Measurements from ENCODE around the gene ATG13. TPM values are rescaled to one million over a fixed set of nuclear protein-coding genes. Genes with fewer than 3 reads are reported as not detected.

Gene ATG13
- polyA plus RNA-seq, 1 donor from 2014 or later = 21.1 TPM

GRCh38 chr11:46710821-46711269 lies 93.5 kb downstream of the ATG13 start:
- no peaks in the 10 kb centered on the region for H4K20me1 ChIP-seq (ENCODE audit: insufficient read depth)
- no peak overlapping the region for H3K4me2 ChIP-seq (ENCODE audit: low read length)

GRCh38 chr11:46711303-46711702 lies 94.0 kb downstream of the ATG13 start:
- Histone ChIP-seq H3F3A (ENCODE audit: insufficient read depth, low read length, poor library complexity, severe bottlenecking) (no peaks in the 10 kb centered on the region), H3K36me3 (ENCODE audit: insufficient read depth, low read length) (no peaks in the 10 kb centered on the region), H3K27ac (ENCODE audit: low read length) (no peak overlapping the region), H3K4me3 (ENCODE audit: low read length) (no peak overlapping the region), H3K9me2 (ENCODE audit: insufficient read depth, low read length) (no peaks in the 10 kb centered on the region), H2AFZ (ENCODE audit: low read depth, low read length) (no peak overlapping the region), H3K9me3 (ENCODE audit: low read length) (no peaks in the 10 kb centered on the region), H3K4me2 (ENCODE audit: low read length) (no peak overlapping the region), H3K27me3 (ENCODE audit: insufficient read depth, low read depth, low read length) (no peaks in the 10 kb centered on the region), H3K9ac (ENCODE audit: low read length) (no peak overlapping the region), H3K79me2 (replicated peaks; ENCODE audit: insufficient read depth, low read length) (no peaks in the 10 kb centered on the region), H4K20me1 (ENCODE audit: insufficient read depth) (no peaks in the 10 kb centered on the region)
- TF ChIP-seq POLR2AphosphoS5 (IDR thresholded peaks at IDR 0.05) (no peak), TAF1 (IDR thresholded peaks at IDR 0.05; ENCODE audit: low read depth) (no peak)

More at GRCh38 chr11:46710821-46711269, 93.5 kb downstream of the ATG13 start:
- TF ChIP-seq SMC3 (conservative IDR thresholded peaks at IDR 0.05; ENCODE audit: poor library complexity) (no peak), EZH2 (IDR thresholded peaks at IDR 0.05; ENCODE audit: borderline replicate concordance, insufficient read depth, low read length, poor library complexity, severe bottlenecking) (no peak), CTCF (IDR thresholded peaks at IDR 0.05; ENCODE audit: poor library complexity, severe bottlenecking) (no peak), RAD21 (conservative IDR thresholded peaks at IDR 0.05) (no peak), EP300 (conservative IDR thresholded peaks at IDR 0.05; ENCODE audit: poor library complexity, severe bottlenecking) (no peak), POLR2AphosphoS5 (IDR thresholded peaks at IDR 0.05) (no peak), REST (IDR thresholded peaks at IDR 0.05; ENCODE audit: borderline replicate concordance) (no peak), TAF1 (IDR thresholded peaks at IDR 0.05; ENCODE audit: low read depth) (no peak), MXI1 (conservative IDR thresholded peaks at IDR 0.05; ENCODE audit: poor library complexity, severe bottlenecking) (no peak)
- Histone ChIP-seq H3K4me3 (ENCODE audit: low read length) (no peak overlapping the region), H3K9me2 (ENCODE audit: insufficient read depth, low read length) (no peaks in the 10 kb centered on the region), H3F3A (ENCODE audit: insufficient read depth, low read length, poor library complexity, severe bottlenecking) (no peaks in the 10 kb centered on the region), H3K27ac (ENCODE audit: low read length) (no peak overlapping the region), H3K9me3 (ENCODE audit: low read length) (no peaks in the 10 kb centered on the region), H3K9ac (ENCODE audit: low read length) (no peak overlapping the region), H3K36me3 (ENCODE audit: insufficient read depth, low read length) (no peaks in the 10 kb centered on the region), H2AFZ (ENCODE audit: low read depth, low read length) (no peak overlapping the region), H3K79me2 (replicated peaks; ENCODE audit: insufficient read depth, low read length) (no peaks in the 10 kb centered on the region), H3K27me3 (ENCODE audit: insufficient read depth, low read depth, low read length) (no peaks in the 10 kb centered on the region)
